ACHN (cell line): Measurements from ENCODE around the gene SF3B5.
"Not testable (repeated sequence)": the region's sequence is repeated elsewhere in the genome, so short reads cannot be mapped to it uniquely, and the experiment has no call there.

Source experiments
- DNase-seq: peaks from one replicate; pipeline ENCODE4 v3.0.0-alpha.2; 2015
- in situ Hi-C: cut with HindIII; loops from 2 replicates; pipeline ENCODE4 v1.10.0; 2017; ENCODE audit warnings: low sequenced_read_pairs, low pct_ligation_motif_present, low pct_unique_long_range_greater_than_20kb

SF3B5 gene

DNA sequence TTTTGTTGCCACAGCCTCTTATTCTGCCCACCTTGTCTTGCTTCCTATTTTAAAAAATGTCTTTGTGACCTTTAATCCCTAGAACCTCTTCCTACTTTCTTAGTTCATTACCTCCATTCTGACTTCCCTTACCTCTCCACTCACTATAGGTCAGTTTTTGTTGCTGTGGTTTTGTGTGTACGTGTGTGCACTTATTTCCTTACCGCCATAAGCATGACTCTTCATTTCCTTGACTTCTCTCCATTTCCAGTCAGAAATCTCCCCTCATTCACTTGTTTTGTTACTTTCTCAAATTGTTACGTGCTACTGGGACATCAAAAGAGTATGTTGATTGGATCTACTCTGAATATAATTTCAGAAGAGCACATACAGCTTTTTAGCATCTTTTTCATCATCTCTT is 26.6 kb downstream of the SF3B5 start:
- DNase-seq, result no peak
- in situ Hi-C loops, result no loop called here

DNA sequence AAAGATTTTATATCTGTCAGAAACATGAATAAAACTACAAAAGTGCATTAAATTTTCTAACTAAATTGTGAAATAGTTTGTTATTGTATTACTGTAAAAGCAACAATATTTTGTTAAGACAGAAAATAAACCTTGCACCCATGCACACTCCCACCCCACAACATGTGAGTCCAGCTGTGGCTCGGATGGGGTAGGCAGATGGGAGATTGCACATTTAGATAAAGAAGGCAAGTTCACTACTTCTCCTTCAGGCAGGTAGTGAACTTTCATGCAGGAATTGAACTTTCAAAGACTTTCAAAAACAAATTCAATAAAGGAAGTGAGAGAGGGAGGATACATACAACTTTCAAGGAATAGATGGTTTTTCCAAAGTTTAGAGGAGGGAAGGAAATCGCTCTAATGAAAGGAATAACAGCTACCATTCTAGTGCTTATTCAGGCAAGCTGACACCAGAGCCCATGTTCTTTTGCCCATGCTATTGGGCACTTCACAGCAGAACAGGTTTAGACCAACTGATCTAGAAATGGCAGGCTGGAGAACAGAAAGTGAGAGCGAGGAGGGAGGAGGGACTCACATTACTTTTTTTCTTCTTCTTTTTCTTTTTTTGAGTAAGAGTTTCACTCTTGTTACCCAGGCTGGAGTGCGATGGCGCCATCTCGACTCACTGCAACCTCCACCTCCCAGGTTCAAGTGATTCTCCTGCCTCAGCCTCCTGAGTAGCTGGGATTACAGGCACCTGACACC is 28.5 kb downstream of the SF3B5 start:
- no peak for DNase-seq
- in situ Hi-C loops, result no loop called here

DNA sequence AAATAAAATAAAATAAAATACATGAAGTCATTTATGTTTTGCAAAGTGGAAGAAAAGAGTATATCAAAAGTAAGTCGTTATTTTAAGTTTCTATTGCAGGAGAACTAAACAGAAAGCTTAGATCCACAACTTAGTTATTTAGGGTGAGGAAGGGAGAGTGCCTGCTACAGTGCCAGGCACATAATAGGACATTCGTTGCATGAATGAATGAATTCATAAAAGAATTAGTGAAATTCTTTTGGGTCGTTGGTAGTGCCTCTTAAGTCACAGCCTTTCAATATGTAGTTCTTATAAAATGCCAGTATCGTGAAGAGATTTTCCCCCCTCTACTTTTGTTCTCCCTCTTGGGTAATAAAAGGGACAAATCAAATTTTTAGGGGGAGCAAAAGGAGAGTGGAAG is 29.1 kb downstream of the SF3B5 start:
- DNase-seq, result no peak
- in situ Hi-C loops, result no loop called here

DNA sequence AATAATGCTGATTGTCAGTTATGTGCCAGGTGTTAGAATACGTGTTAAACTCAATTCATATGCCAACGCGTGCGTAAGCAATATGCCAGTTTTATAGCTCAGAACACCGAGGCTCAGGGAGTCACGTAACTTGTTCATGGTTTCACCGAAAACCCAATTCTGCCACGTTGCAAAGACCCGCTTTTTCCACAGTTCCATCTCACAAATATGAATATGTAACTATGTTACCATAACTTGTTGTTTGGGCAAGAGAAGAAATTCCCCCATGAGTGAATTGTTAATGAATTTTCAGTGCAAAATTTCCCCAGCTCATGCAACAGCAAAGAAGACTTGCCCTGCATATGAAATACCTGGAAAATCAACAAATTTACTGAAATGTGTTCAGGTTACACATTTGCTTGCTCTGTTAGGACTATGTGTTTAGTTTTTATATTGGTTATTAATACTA is 30.1 kb downstream of the SF3B5 start:
- DNase-seq, result no peak
- in situ Hi-C loops, result no loop called here

DNA sequence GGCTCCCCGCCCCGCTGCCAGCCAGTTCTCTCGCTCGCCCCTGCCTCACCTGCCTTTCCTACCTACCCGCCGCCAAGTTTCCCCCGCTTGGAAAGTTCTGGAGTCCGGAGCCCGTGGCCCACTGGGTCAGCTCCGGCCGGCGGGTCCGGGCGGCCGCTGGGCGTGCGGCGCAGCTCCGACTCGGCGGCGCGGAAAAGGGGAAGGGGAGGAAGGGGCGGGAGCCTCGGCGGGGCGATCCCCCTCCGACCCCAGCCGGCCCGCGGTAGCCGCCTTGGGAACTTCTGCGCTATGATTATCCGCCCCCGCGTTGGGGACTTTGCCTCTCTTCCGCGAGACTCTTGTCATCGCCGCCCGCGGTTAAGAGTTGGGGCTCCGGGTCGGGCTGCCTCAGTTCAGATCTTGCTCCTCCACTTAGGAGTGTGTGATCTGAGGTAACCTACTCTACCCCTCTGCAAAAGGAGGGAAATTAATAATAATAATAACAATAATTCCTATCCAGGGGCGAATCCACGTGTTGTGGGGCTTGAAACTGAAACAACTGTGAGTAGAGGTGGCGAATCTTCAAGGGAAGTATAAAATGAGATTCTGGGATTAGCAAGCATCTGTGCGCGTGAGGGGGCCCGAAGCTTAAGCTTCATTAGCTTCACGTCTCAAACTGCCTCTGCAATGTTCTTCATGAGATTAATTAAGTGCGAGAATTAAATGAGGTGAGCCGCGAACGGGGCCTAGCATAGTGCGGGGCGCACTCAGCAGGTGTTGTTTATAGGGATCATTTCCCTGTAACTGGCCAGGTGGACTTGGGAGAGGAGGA is 30.8 kb downstream of the SF3B5 start:
- in situ Hi-C loops, result no loop called here
- peak; percentile 3 for DNase-seq

DNA sequence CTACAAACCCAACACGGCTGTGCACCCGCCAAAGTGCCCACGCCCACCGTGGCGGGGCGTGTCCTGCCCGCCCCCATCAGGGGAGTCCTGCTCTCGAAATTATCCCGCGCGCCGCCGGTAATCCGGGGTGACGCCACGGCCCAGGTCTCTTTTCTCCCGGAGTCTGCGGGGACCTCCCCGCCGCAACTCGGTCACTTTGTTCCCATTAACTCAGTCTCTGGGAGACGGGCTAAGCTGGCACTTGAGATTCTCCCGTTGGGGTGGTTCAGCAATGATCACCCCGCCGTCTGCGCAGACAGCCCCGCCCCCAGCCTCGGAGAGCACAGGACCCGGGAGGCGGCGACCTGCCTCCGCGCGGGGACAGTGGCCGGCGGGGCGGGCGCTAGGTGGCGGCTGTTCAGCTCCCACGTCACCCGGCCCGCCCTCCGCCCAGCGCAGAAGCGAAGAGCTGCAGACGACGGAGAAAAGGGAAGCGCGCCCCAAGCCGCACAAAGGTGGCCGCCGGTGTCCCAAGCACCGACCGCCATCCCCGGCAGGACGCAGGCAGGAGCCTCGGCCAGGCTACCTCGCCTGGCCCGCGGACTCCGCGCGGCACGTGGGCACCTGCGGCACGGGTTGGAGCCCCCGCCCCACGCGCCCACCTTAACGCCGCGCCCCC is 31.5 kb downstream of the SF3B5 start:
- in situ Hi-C loops, result no loop called here
- DNase-seq, result peak; percentile 44

DNA sequence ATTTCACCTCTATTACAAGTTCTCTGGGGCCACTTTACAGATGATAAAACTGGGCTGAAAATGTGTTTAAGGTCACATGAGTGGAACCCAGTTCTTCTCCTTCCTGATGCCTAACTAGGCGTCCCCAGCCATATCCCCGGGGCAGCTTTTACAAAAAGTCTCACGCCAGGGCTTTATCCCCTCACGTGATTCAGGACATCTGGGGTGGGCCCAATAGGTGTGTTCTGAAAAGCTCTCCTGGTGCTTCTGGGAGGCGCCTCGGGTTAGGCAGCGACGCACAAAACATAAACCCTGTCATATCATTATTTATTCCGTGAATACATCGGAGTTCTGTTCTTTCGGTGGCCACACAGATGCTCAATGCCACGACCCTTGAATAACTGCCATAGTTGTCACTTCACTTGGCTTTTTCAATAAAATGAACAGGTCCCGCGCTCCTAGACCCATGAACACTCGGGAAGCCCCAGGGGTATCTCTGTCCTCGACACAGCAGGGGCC is 32.1 kb downstream of the SF3B5 start:
- DNase-seq, result no peak
- in situ Hi-C loops, result no loop called here

DNA sequence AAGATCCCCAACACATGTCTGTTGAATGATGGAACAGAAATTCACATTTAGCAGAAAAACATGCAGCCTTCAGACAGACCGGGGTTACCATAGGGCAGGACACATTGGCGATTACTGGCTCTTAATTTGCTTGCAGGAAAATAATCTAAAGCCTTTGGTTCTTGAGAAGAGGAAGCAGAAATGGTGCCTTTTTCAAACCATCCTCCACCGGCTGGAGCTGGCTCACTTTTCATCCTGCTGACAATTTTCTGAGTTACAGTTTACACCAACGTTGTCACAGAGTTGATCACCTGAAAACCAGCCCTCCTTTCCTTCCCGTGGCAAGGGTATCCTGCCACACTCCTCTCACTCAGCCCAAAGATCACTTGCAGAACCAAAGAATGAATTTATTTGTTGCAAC is 32.6 kb downstream of the SF3B5 start:
- in situ Hi-C loops, result no loop called here
- no peak for DNase-seq

DNA sequence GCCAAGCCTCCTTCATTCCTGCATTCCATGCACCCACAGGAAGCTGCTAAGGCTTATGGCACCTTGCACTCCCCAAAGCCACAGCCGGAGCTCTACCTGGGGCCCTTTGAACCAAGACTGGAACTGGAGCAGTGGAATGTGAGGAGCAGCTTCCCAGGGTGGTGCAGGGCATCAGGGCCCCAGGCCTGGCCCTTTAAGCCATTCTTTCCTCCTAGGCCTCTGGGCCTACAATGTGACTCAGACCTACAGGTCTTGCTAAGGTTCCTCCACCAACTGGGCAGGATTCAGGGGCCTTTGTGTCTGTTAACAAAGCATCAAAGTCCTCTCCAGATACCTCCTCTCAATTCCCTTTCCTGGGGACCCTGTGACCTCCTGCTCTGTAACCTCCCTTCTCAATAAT is 36.2 kb downstream of the SF3B5 start:
- in situ Hi-C loops, result no loop called here

DNA sequence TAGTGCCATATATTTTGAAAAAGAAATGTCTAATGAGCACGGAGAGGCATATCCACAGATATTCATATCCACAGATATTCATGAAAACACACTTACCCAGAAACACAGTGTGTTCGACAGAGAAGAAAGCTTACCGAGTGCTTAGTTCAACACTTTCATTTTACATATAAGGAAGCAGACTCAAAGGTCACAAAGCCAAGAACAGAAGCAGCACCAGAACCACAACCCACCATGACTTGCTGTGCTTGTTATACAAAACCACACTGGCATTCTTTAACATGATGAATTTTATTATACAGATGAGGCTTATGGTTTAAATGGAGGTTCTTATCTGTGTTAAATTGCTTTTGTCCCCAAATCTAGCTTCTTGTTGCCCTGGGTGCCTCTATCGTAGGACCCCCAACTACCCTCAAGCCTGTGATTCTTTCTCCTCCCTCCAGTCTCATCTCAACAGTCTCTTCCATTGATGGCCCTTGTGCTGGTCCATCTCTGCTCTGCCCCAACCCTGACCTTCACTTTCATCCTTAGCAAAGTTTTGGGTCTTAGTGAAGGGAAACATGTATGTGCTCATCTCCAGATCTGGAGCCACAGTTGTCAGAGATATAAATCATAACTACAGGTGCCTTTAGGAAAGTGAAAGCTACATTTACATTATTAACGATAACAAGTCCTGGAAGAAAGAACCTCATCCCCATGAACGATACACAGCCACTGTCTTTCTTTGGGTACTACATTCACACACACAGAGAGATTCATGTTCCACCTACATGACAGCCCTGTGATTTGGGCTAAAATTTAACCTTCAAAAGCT is 40.0 kb downstream of the SF3B5 start:
- DNase-seq, result no peak
- in situ Hi-C loops, result no loop called here

More for the DNA sequence above, 36.2 kb downstream of the SF3B5 start:
- DNase-seq, result no peak

DNA sequence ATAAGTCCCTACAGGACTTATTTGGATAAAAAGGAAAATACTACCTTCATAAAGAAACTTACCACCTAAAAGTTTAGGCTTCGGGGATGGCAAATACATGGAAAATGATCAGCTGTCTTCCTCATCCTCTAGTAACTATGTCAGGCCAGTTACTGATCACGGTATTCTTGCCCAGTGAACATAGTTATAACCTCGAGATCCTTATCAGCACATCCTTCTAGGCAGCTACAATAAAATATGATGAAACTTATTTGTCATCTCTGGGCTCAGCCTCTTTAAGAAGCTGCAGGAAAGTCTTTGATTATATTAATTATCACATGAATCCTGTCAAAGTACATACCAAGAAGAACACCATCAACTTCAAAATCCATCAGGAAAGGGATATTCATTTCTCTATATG is 41.8 kb downstream of the SF3B5 start:
- in situ Hi-C loops, result no loop called here
- DNase-seq, result no peak

DNA sequence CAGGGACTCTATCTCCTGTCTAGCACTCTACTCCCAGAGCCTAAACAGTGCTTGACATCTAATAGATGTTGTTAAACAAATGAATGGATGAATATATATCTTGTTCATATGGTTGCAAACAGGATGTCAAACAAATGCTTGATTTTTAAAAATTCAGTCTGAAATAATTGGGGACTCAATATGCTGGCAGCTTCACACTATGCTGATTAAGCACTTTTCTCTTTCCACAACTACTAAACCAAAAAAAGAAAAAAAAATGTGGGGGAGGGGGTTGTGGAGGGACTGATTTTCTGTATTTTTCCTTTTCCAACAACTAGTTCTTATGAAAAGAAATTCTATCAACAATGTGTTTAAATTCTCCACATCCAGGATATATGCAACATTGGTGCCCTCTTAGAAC is 42.9 kb downstream of the SF3B5 start:
- in situ Hi-C loops, result no loop called here
- DNase-seq, result no peak

DNA sequence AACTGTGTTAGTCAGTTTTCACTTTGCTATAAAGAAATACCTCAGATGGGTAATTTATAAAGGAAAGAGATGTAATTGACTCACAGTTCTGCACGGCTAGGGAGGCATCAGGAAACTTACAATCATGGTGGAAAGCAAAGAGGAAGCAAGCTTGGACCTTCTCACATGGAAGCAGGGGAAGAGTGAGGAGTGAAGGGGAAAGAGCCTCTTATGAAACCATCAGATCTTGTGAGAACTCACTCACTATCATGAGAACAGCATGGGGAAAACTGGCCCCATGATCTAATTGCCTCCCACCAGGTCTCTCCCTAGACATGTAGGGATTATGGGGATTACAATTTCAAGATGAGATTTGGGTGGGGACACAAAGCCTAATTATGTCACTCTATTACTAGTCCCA is 46.0 kb downstream of the SF3B5 start:
- no peak for DNase-seq
- in situ Hi-C loops, result no loop called here

DNA sequence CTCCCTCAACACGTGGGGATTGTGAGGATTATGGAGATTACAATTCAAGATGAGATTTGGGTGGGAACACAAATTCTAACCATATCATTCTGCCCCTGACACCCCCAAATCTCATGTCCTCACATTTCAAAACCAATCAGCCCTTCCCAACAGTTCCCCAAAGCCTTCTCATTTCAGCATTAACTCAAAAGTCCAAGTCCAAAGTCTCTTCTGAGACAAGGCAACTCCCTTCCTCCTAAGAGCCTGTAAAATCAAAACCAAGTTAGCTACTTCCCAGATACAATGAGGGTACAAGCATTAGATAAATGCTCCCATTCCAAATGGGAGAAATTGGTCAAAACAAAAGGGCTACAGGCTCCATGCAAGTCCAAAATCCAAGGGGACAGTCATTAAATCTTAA is 47.7 kb downstream of the SF3B5 start:
- DNase-seq, result no peak
- in situ Hi-C loops, result no loop called here

DNA sequence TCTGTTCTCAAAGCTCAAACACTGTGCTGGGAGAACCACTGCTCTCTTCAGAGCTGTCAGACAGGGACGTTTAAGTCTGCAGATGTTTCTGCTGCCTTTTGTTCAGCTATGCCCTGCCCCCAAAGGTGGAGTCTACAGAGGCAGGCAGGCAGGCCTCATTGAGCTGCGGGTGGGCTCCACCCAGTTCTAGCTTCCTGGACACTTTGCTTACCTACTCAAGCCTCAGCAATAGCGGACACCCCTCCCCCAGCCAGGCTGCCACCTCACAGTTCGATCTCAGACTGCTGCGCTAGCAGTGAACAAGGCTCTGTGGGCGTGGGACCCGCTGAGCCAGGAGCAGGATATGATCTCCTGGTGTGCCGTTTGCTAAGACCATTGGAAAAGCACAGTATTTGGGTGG is 48.7 kb downstream of the SF3B5 start:
- in situ Hi-C loops, DNase-seq: not testable (repeated sequence)

DNA sequence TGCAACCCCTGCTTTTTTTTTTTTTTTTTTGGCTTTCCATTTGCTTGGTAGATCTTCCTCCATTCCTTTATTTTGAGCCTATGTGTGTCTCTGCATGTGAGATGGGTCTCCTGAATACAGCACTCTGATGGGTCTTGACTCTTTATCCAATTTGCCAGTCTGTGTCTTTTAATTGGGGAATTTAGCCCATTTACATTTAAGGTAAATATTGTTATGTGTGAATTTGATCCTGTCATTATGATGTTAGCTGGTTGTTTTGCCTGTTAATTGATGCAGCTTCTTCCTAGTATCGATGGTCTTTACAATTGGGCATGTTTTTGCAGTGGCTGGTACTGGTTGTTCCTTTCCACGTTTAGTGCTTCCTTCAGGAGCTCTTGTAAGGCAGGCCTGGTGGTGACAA is 50.4 kb downstream of the SF3B5 start:
- DNase-seq, in situ Hi-C loops: not testable (repeated sequence)
